Measurements from ENCODE around the gene RAX. TPM values are rescaled to one million over a fixed set of nuclear protein-coding genes. Genes with fewer than 3 reads are reported as not detected.

Gene RAX
- total and polyA plus RNA-seq, 2 donors from 2014 or later, result not detected

DNA sequence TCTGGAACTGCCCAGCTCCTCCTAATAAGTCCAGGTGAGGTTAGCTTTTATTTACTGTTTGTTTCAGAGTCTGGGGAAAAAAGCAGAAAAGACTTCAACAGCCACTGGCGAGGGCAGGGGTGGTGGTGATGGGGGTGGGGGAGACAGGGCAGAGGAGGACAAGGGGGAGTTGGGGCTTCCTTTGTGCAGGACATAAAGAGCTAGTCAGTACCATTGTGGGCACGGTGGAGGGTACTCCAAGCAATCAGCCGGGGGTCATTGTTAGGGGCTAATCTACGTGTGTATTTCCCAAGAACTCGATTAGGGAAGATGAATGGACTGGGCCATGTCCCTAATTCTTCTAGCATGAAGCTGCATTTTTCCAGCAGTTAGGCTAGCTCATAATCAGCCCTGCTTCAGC lies 2.8 kb upstream of the RAX start:
- no peak for DNase-seq
- FAIRE-seq, result no peak
- Histone ChIP-seq H3K36me3 (ENCODE audit: control insufficient read depth in 2 of 3, insufficient read depth in 3 of 3, low read length in 3 of 3) (no peaks in the 10 kb centered on the region), H3K9me3 (ENCODE audit: control insufficient read depth in 2 of 3, insufficient read depth in 1 of 3, low read length in 3 of 3) (no peaks in the 10 kb centered on the region), H3K4me1 (ENCODE audit: control insufficient read depth in 2 of 3, insufficient read depth in 2 of 3, low read depth in 1 of 3, low read length in 3 of 3) (peaks cover 0 to 2% (median 0%) of the 10 kb centered on the region in 3 donors), H3K9ac (ENCODE audit: low read length in 3 of 3) (no peak overlapping the region), H3K4me3 (ENCODE audit: low read length in 3 of 3) (no peak overlapping the region), H3K27ac (ENCODE audit: low read depth in 2 of 2, low read length in 2 of 2) (no peak overlapping the region), H3K27me3 (ENCODE audit: control insufficient read depth, insufficient read depth, low read length) (peaks cover 67% of the 10 kb centered on the region)
- intact Hi-C loops (cut with DNase I), result no loop called here
- TF ChIP-seq, protein P1, sequence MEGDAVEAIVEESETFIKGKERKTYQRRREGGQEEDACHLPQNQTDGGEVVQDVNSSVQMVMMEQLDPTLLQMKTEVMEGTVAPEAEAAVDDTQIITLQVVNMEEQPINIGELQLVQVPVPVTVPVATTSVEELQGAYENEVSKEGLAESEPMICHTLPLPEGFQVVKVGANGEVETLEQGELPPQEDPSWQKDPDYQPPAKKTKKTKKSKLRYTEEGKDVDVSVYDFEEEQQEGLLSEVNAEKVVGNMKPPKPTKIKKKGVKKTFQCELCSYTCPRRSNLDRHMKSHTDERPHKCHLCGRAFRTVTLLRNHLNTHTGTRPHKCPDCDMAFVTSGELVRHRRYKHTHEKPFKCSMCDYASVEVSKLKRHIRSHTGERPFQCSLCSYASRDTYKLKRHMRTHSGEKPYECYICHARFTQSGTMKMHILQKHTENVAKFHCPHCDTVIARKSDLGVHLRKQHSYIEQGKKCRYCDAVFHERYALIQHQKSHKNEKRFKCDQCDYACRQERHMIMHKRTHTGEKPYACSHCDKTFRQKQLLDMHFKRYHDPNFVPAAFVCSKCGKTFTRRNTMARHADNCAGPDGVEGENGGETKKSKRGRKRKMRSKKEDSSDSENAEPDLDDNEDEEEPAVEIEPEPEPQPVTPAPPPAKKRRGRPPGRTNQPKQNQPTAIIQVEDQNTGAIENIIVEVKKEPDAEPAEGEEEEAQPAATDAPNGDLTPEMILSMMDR (IDR thresholded peaks at IDR 0.05; ENCODE audit: borderline replicate concordance, extremely low read depth, insufficient read depth), result no peak

GRCh38 chr18:59275406-59275949 lies 2.2 kb upstream of the RAX start:
- no peak for FAIRE-seq
- no peak overlapping the region for H3K4me3 ChIP-seq (ENCODE audit: low read length in 3 of 3)
- TF ChIP-seq, protein P1 (IDR thresholded peaks at IDR 0.05; ENCODE audit: borderline replicate concordance, extremely low read depth, insufficient read depth), result no peak
- H3K4me1 ChIP-seq (ENCODE audit: control insufficient read depth in 2 of 3, insufficient read depth in 2 of 3, low read depth in 1 of 3, low read length in 3 of 3), result peaks cover 0 to 2% (median 0%) of the 10 kb centered on the region in 3 donors
- peaks cover 72% of the 10 kb centered on the region for H3K27me3 ChIP-seq (ENCODE audit: control insufficient read depth, insufficient read depth, low read length)
- H3K9me3 ChIP-seq (ENCODE audit: control insufficient read depth in 2 of 3, insufficient read depth in 1 of 3, low read length in 3 of 3), result no peaks in the 10 kb centered on the region
- H3K27ac ChIP-seq (ENCODE audit: low read depth in 2 of 2, low read length in 2 of 2), result no peak overlapping the region
- DNase-seq, result no peak
- intact Hi-C loops (cut with DNase I), result no loop called here
- H3K36me3 ChIP-seq (ENCODE audit: control insufficient read depth in 2 of 3, insufficient read depth in 3 of 3, low read length in 3 of 3), result no peaks in the 10 kb centered on the region
- no peak overlapping the region for H3K9ac ChIP-seq (ENCODE audit: low read length in 3 of 3)

- Histone ChIP-seq H3K36me3 (ENCODE audit: control insufficient read depth in 2 of 3, insufficient read depth in 3 of 3, low read length in 3 of 3) (no peaks in the 10 kb centered on the region), H3K27ac (ENCODE audit: low read depth in 2 of 2, low read length in 2 of 2) (no peak overlapping the region), H3K9me3 (ENCODE audit: control insufficient read depth in 2 of 3, insufficient read depth in 1 of 3, low read length in 3 of 3) (no peaks in the 10 kb centered on the region), H3K9ac (ENCODE audit: low read length in 3 of 3) (no peak overlapping the region), H3K4me3 (ENCODE audit: low read length in 3 of 3) (no peak overlapping the region), H3K4me1 (ENCODE audit: control insufficient read depth in 2 of 3, insufficient read depth in 2 of 3, low read depth in 1 of 3, low read length in 3 of 3) (peaks cover 0 to 2% (median 0%) of the 10 kb centered on the region in 3 donors), H3K27me3 (ENCODE audit: control insufficient read depth, insufficient read depth, low read length) (peaks cover 76% of the 10 kb centered on the region)
- TF ChIP-seq, protein P1 (IDR thresholded peaks at IDR 0.05; ENCODE audit: borderline replicate concordance, extremely low read depth, insufficient read depth), result no peak
- FAIRE-seq, result no peak
- intact Hi-C loops (cut with DNase I), result no loop called here
- no peak for DNase-seq
Measured at GRCh38 chr18:59274533-59274928, 1.3 kb upstream of the RAX start.

All from kidney (tissue), 14 donors.